Osteoblast (primary cell): ENCODE results near the gene SLC9C1. TPM values are rescaled to one million over a fixed set of nuclear protein-coding genes. Genes with fewer than 3 reads are reported as not detected.

Source experiments
- DNase-seq: peaks from one replicate; pipeline ENCODE4 v3.0.0; 2011; ENCODE audit warnings: low spot score, mixed read lengths; ENCODE audit not compliant: insufficient read length; ENCODE audit errors: missing footprints
- H2AFZ ChIP-seq: 2 replicates; pipeline ENCODE4 v1.6.0; 2011; ENCODE audit warnings: mild to moderate bottlenecking, low read length
- H3K27ac ChIP-seq: 2 replicates; pipeline ENCODE4 v1.5.1; 2011; ENCODE audit warnings: mild to moderate bottlenecking, low read depth, low read length, moderate library complexity
- H3K27me3 ChIP-seq: 2 replicates; pipeline ENCODE4 v1.6.0; 2012; ENCODE audit warnings: mild to moderate bottlenecking, control low read depth, inconsistent platforms, low read length, moderate library complexity; ENCODE audit not compliant: insufficient read depth
- H3K36me3 ChIP-seq: 2 replicates; pipeline ENCODE4 v1.5.1; 2011; ENCODE audit warnings: mild to moderate bottlenecking, low read length, control low read depth, moderate library complexity; ENCODE audit not compliant: insufficient read depth
- H3K4me1 ChIP-seq: 2 replicates; pipeline ENCODE4 v1.5.1; 2011; ENCODE audit warnings: mild to moderate bottlenecking, low read length, control low read depth, moderate library complexity; ENCODE audit not compliant: insufficient read depth
- H3K4me2 ChIP-seq: 2 replicates; pipeline ENCODE4 v1.6.0; 2011; ENCODE audit warnings: mild to moderate bottlenecking, low read length; ENCODE audit not compliant: insufficient read depth
- H3K4me3 ChIP-seq: fragments of 200-600 bp; sonication (generic); 3 replicates; pipeline ENCODE4 v1.5.1; 2012; ENCODE audit warnings: mild to moderate bottlenecking, low read length, inconsistent platforms; ENCODE audit not compliant: insufficient read depth
- H3K79me2 ChIP-seq: 2 replicates; pipeline ENCODE4 v1.6.0; 2012; ENCODE audit warnings: mild to moderate bottlenecking, low read length, control low read depth, inconsistent platforms; ENCODE audit not compliant: insufficient read depth
- H3K9me3 ChIP-seq: 2 replicates; pipeline ENCODE4 v1.5.1; 2011; ENCODE audit warnings: low read depth, low read length, control low read depth
- H4K20me1 ChIP-seq: 2 replicates; pipeline ENCODE4 v1.6.0; 2012; ENCODE audit warnings: mild to moderate bottlenecking, low read length, control low read depth; ENCODE audit not compliant: insufficient read depth
- CTCF ChIP-seq: IDR thresholded peaks from 2 replicates; pipeline ENCODE4 v1.5.1; 2011; ENCODE audit warnings: mild to moderate bottlenecking, low read depth, low read length, moderate library complexity; ENCODE audit errors: extremely low read depth
- total RNA-seq: library from RNA; depleted of rRNA; stranded (reverse); fragments of >200 nt; gene quantifications from 2 replicates; pipeline ENCODE4 v1.2.3, GENCODE V29; 2012

Gene SLC9C1
- total RNA-seq, 1 donor: not detected

- H4K20me1 ChIP-seq: no peaks in the 10 kb centered on the region
- H2AFZ ChIP-seq: no peak overlapping the region
- H3K9me3 ChIP-seq: no peaks in the 10 kb centered on the region
- no peak for DNase-seq
- no peaks in the 10 kb centered on the region for H3K27me3 ChIP-seq
- no peak overlapping the region for H3K27ac ChIP-seq
- H3K4me1 ChIP-seq: no peaks in the 10 kb centered on the region
- H3K4me3 ChIP-seq: no peak overlapping the region
- TF ChIP-seq CTCF: no peak
- no peak overlapping the region for H3K4me2 ChIP-seq
- no peaks in the 10 kb centered on the region for H3K79me2 ChIP-seq
- no peaks in the 10 kb centered on the region for H3K36me3 ChIP-seq
These were observed 21.8 kb upstream of the SLC9C1 start for GRCh38 chr3:112315791-112316190.

GRCh38 chr3:112314649-112315048 lies 20.6 kb upstream of the SLC9C1 start:
- H3K36me3 ChIP-seq: no peaks in the 10 kb centered on the region
- no peak overlapping the region for H3K4me3 ChIP-seq
- H3K4me2 ChIP-seq: no peak overlapping the region
- H3K79me2 ChIP-seq: no peaks in the 10 kb centered on the region
- H3K27me3 ChIP-seq: no peaks in the 10 kb centered on the region
- H4K20me1 ChIP-seq: no peaks in the 10 kb centered on the region
- H3K9me3 ChIP-seq: no peaks in the 10 kb centered on the region
- DNase-seq: no peak
- no peaks in the 10 kb centered on the region for H3K4me1 ChIP-seq
- no peak for TF ChIP-seq CTCF
- no peak overlapping the region for H3K27ac ChIP-seq
- no peak overlapping the region for H2AFZ ChIP-seq

GRCh38 chr3:112308151-112308911 lies 14.3 kb upstream of the SLC9C1 start:
- no peak for TF ChIP-seq CTCF
- H4K20me1 ChIP-seq: no peaks in the 10 kb centered on the region
- no peaks in the 10 kb centered on the region for H3K36me3 ChIP-seq
- H3K27ac ChIP-seq: no peak overlapping the region
- DNase-seq: no peak
- H3K27me3 ChIP-seq: no peaks in the 10 kb centered on the region
- no peak overlapping the region for H3K4me3 ChIP-seq
- H3K9me3 ChIP-seq: no peaks in the 10 kb centered on the region
- no peak overlapping the region for H3K4me2 ChIP-seq
- H2AFZ ChIP-seq: no peak overlapping the region
- peaks cover 9% of the 10 kb centered on the region for H3K4me1 ChIP-seq
- H3K79me2 ChIP-seq: no peaks in the 10 kb centered on the region

GRCh38 chr3:112307557-112307956 lies 13.5 kb upstream of the SLC9C1 start:
- no peak overlapping the region for H3K27ac ChIP-seq
- no peaks in the 10 kb centered on the region for H3K27me3 ChIP-seq
- H2AFZ ChIP-seq: no peak overlapping the region
- no peaks in the 10 kb centered on the region for H4K20me1 ChIP-seq
- no peaks in the 10 kb centered on the region for H3K9me3 ChIP-seq
- H3K36me3 ChIP-seq: no peaks in the 10 kb centered on the region
- no peak for DNase-seq
- no peak for TF ChIP-seq CTCF
- no peak overlapping the region for H3K4me3 ChIP-seq
- no peak overlapping the region for H3K4me2 ChIP-seq
- no peaks in the 10 kb centered on the region for H3K79me2 ChIP-seq
- peaks cover 15% of the 10 kb centered on the region for H3K4me1 ChIP-seq
